A673 (cell line): ENCODE results near the gene UBTD1.

Experiments used
- CTCF ChIP-seq: fragments of 300-800, 200-600 bp; sonication (generic); conservative IDR thresholded peaks from 2 replicates; pipeline ENCODE4 v1.5.1; 2017; ENCODE audit warnings: low read depth, mild to moderate bottlenecking, antibody characterized with exemption, low read length, moderate library complexity, mixed read lengths
- EZH2 ChIP-seq: fragments of 200-600 bp; sonication (generic); IDR thresholded peaks from 2 replicates; pipeline ENCODE4 v1.6.1; 2017; ENCODE audit warnings: borderline replicate concordance, low read depth, mild to moderate bottlenecking, mixed read lengths, antibody characterized with exemption, low read length; ENCODE audit not compliant: poor library complexity, severe bottlenecking

- TF ChIP-seq CTCF (no peak), EZH2 (no peak)
Measured at GRCh38 chr10:97459933-97460332, 38.8 kb upstream of the UBTD1 start.
